PFSK-1 (cell line): ENCODE measurements around the gene VPS13A.

ENCODE experiments used
- FOXP2 ChIP-seq: optimal IDR thresholded peaks from 2 replicates; pipeline ENCODE3; 2011; ENCODE audit warnings: borderline replicate concordance, control low read depth, inconsistent platforms; ENCODE audit not compliant: insufficient read depth; ENCODE audit errors: extremely low read length, extremely low read depth
- POLR2AphosphoS5 ChIP-seq: IDR thresholded peaks from 2 replicates; pipeline ENCODE4 v1.6.1; 2012; ENCODE audit warnings: low read depth, mild to moderate bottlenecking, control low read depth, low read length, moderate library complexity
- SIN3A ChIP-seq: IDR thresholded peaks from 2 replicates; pipeline ENCODE4 v1.6.1; 2012; ENCODE audit warnings: mild to moderate bottlenecking, low read length, moderate library complexity, borderline replicate concordance; ENCODE audit not compliant: insufficient read depth
- TAF1 ChIP-seq: IDR thresholded peaks from 2 replicates; pipeline ENCODE4 v1.6.1; 2012; ENCODE audit warnings: low read length, control low read depth, borderline replicate concordance; ENCODE audit not compliant: insufficient read depth
- TF ChIP-seq, protein P1 (sequence below), 2 experiments: IDR thresholded peaks; 2 replicates each; pipeline versions ENCODE4 v1.6.1 to v1.8.0; 2011 to 2012; ENCODE audit warnings: low read depth in 2 of 2, low read length in 2 of 2, control low read depth in 1 of 2, inconsistent platforms in 1 of 2, mild to moderate bottlenecking in 1 of 2, moderate library complexity in 1 of 2; ENCODE audit not compliant: insufficient read depth in 1 of 2

VPS13A gene

DNA sequence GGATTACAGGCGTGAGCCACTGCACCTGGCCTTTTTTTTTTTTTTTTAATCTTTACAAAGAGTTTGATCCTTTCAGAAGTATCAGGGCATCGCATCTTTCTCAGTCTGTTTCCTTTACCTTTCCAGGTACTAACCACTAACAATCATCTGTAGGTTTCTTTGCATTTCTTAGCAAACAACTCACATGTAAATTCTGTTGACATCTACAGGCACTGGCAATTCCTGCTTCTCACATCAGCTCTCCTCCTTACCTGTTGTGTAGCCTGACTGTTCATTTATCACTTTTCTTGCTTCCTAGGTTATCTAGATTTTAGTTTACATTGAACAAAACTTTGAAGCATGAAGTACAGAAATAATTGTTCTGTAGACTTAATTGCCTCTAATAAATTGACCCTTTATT, 27.5 kb upstream of the VPS13A start:
- TF ChIP-seq, protein P1, sequence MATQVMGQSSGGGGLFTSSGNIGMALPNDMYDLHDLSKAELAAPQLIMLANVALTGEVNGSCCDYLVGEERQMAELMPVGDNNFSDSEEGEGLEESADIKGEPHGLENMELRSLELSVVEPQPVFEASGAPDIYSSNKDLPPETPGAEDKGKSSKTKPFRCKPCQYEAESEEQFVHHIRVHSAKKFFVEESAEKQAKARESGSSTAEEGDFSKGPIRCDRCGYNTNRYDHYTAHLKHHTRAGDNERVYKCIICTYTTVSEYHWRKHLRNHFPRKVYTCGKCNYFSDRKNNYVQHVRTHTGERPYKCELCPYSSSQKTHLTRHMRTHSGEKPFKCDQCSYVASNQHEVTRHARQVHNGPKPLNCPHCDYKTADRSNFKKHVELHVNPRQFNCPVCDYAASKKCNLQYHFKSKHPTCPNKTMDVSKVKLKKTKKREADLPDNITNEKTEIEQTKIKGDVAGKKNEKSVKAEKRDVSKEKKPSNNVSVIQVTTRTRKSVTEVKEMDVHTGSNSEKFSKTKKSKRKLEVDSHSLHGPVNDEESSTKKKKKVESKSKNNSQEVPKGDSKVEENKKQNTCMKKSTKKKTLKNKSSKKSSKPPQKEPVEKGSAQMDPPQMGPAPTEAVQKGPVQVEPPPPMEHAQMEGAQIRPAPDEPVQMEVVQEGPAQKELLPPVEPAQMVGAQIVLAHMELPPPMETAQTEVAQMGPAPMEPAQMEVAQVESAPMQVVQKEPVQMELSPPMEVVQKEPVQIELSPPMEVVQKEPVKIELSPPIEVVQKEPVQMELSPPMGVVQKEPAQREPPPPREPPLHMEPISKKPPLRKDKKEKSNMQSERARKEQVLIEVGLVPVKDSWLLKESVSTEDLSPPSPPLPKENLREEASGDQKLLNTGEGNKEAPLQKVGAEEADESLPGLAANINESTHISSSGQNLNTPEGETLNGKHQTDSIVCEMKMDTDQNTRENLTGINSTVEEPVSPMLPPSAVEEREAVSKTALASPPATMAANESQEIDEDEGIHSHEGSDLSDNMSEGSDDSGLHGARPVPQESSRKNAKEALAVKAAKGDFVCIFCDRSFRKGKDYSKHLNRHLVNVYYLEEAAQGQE (IDR thresholded peaks at IDR 0.05; ENCODE audit: insufficient read depth in 1 of 2, low read depth in 2 of 2, low read length in 2 of 2): no peak

DNA sequence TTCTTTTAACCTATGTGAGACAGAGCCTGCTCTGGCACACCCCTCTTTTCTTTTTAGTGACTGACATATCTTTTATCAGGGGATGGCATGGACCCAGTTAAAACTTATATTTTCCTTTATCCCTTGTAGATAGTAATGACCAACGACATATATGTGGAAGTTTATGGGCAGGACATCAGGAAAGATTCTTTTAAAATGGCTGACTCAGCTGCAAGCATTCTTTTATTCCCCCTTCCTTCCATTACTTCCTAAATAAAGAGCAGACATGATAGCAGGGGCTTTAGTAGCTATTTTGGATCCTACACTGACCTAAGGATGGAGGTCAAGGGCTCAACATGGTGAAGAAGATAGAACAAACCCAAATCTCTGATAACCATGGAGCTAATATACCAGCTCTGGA, 25.0 kb upstream of the VPS13A start:
- TF ChIP-seq FOXP2 (no peak), SIN3A (no peak), POLR2AphosphoS5 (no peak), TAF1 (no peak)
- TF ChIP-seq, protein P1 (IDR thresholded peaks at IDR 0.05; ENCODE audit: insufficient read depth in 1 of 2, low read depth in 2 of 2, low read length in 2 of 2): no peak

DNA sequence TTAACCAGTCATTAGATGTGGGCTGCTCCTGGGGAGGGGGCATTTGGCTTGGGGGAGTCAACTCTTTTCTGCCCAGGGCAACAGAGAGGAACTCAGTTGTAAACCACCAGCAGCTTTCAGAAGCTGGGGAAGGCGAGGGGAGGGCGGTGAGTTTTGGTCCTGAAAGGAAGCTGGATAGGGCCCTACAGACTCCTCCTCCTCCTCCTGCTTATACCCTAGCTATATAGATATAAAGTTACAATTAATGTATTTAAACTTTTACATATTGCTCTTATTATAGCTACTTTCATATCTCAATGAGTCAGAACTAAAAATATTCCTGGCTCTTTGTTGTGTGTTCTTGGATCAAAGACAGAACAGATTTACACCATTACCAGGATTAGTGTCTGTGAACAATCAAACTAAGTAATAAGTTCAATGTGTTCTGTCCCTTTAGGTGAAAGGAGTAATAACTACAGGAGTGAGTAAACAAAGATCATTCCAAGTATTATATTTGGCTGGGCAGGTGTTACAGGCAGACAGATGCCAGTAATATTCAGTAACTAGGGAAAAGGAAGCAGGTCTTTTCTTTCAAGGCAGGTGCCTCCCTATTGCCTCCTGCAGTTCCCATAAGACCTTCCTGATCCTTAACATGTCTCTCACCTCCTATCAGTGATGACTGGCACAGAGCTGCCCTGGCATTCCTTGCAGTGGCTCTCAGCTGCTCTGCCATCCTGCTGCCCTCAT, 20.5 kb upstream of the VPS13A start:
- TF ChIP-seq, protein P1 (IDR thresholded peaks at IDR 0.05; ENCODE audit: insufficient read depth in 1 of 2, low read depth in 2 of 2, low read length in 2 of 2): no peak
- TF ChIP-seq TAF1: no peak

DNA sequence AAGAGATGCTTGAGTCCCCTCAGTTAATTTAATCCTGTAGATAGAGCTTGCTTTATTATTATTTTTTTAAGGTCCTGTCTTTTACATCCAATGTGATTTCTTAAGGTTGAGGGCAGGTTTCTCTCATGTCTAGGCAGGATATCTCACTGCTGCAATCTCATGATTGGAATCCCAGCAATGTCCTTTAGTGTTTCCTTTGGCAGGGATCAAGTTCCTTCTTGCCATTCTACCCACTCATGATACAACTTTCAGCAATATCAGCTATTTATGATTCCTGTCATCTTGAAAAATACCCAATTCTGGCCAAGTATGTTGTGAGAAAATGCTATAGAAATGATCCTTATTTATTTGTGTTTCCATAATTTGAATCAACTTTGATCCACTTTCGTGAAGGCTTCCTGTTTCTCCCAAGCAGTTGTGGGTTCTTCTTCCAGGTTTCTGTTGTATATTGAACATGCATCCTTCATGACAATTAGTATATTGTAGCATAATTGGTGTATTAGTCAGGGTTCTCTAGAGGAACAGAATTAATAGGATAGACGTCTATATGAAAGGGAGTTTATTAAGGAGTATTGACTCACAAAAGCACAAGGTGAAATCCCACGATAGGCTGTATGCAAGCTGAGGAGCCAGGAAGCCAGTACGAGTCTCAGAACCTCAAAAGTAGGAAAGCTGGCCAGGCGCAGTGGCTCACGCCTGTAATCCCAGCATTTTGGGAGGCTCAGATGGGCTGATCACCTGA, 18.4 kb upstream of the VPS13A start:
- TF ChIP-seq, protein P1 (IDR thresholded peaks at IDR 0.05; ENCODE audit: insufficient read depth in 1 of 2, low read depth in 2 of 2, low read length in 2 of 2): no peak
- TF ChIP-seq POLR2AphosphoS5 (no peak), SIN3A (no peak), FOXP2 (no peak), TAF1 (no peak)

DNA sequence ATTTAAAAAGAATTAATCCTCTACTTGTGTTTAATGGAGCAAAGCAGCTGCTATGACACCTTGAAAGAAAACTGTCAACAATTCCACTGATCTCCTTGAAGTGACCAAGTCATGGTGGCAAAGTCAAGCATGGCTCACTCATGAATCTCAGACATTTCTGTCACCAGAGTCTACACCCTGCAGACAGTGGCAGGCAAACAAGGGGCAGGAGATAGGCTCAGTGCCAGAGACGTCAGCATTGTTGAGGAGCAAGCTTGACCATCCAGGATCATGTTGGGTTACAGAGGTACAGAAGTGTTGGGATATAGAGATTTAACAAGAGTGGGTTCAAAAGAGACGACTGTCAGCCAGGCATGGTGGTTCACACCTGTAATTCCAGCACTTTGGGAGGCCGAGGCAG, 16.1 kb upstream of the VPS13A start:
- TF ChIP-seq SIN3A: no peak
- no peak for TF ChIP-seq TAF1
